OCI-M1 (cell line): ENCODE measurements around the gene TCF12.
A peak's percentile ranks its signal among the peaks of the same experiment; 100 is the strongest.

Experiments
- DNase-seq: peaks from one replicate; lab custom pipeline; 2025; lab: John Stamatoyannopoulos, UW

Gene TCF12

DNA sequence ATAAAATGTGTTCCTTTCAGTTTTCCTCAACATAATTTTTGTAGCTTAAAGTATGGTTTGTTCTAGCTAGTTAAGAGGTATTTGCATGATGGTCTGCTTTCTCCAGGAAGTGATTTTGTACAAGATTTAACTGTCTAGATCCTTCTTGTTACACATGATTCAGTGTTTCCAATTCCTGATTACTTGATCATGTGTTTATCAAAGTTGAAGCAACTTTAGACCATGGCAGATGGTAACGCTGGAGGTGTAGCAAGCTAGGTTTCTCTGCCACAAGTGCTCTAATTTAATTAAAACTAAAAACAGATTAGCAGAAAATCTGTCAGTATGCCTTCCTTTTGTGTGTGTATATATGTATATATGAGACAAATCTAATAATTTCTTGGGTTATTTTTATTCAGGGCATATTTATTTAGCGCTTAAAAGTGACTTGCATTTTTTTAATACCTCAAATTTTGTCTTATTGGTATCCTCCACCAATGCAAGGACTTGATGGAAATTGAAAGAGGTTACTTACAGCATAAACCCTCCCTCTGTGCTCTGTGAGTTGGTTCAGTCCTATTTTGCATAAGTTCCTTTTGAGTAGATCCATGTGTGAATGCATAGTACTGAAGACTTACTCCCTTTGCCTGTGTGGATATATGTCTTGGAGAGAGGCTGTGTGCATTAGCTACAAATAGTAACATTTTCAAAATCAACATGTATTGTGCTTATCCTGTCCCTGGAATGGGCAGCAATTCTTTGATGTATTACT lies 300.6 kb downstream of the TCF12 start:
- peak; percentile 96 for DNase-seq

DNA sequence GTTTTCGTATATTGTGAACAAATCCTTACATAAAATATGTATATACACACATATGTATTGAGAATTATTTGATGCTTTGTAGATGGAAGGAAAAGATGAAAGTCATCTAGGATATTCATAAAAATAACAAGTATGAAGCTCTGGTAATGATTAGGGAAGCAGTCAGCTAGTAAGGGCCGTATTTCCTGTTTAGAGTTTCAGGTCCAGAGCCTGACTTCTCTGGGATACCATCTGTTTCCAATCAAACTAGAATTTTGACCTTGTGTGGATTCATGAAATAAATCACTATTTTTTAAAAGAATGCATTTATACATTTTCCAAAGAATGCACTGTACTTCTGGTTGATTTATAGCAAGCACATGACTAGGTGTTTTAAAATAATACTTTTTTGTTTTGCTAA lies 301.8 kb downstream of the TCF12 start:
- peak; percentile 49 for DNase-seq

DNA sequence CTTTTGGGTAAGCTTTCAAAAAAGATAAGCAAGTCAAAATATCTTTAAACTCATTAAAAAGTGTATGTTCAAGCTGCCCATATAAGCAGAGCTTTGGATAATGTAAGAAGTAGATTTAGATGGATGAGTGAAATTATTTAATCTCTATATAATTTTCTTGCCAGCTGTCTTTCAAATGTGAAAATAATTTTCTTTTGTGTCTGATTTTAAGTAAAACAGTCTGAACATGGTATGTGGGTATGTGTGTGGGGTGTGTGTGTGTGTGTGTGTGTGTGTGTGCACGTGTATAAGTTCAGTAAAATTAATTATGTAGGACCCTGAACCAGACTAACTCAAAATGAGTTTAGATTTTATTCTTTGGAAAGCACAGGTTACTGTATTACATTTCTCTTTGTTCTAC lies 302.7 kb downstream of the TCF12 start:
- peak; percentile 37 for DNase-seq

DNA sequence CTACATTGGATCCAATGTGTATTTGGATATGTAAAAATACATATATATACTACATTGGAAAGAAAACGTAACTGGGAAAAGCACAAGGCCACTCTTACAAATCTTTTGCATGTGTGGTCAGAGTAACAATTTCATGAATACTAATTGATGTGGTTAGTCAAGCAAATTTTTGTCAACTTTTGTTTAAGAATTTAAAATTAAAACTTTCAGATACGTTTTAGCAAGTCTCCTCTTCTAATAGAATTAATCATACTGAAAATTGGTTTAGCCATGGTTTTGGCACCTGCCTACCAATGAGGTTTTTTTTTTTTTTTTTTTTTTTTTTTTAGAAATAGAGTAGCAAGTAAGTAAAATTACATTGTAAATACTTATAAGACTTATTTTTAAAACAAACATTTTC lies 304.9 kb downstream of the TCF12 start:
- DNase-seq: peak; percentile 48

DNA sequence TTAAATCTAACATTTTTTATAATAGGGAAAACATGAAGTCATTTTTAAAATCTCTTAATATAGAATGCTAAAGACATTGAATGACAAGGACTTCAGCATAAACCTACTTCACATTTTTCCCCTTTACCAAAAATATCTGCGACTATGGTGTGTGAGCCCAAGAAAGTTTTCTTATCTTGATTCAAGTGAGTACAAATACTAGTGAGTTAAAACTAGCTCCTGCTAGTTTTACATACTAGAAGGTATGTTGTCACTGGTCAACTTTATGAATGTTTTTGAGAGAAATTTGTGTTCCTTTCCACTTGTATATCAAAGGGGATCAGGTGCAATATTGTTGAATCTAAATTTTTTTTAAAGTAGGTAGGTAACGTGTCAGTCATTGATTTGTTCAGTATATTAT lies 305.4 kb downstream of the TCF12 start:
- peak; percentile 69 for DNase-seq

DNA sequence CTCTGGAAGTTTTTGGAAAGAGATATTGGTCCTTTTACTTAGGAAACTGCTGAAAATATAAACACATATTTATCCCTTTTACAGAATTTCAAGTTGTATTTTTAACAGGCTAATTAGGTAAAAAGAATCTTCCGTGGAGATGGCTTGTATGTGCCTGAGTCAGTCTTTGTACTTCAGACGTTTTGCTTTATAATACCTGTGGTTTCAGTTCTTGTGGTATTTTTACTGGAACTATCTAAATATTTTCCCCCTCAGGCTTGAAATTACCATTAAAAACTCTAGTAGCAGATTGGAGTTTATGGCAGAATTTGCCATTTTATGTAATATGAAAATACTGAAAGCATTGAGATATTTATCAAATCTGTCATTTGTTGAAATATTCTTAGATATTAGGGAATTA lies 306.2 kb downstream of the TCF12 start:
- peak; percentile 34 for DNase-seq

DNA sequence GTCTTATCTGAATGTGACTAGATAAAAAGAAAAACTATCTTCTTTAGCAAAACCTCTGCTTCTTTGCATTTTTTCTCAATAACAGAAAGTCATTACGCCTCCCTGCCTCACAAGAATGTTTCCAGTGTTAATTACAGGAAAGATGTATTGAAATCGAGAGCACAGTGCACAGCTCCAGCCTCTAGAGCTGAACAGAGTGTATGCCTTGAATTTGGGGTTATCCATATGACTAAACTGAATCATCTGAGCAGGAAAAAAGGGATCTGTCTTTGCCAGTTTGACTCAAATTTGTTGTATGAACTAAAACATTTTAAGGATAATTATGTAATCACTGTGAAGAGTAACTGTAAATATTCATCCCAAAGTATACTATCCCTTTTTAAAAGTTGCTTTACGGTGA lies 308.7 kb downstream of the TCF12 start:
- no peak for DNase-seq

DNA sequence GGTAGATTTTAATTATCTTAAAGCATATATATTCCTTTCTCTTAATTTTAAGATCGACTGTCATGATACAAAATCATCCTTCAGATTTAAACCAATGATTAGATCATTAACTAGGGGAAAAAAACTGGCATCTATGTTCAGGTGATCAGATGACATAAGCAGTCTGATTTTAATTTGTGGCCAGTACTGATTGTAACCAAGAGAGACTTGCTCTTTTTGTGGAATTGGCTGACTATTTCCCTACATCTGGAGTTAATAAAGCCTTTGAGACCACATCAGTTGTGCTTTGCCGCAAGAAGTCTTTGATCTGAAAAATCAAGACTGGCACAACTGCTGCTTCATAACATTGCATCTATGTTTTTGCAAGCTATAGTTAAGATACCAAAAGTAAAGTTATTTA lies 309.5 kb downstream of the TCF12 start:
- no peak for DNase-seq

DNA sequence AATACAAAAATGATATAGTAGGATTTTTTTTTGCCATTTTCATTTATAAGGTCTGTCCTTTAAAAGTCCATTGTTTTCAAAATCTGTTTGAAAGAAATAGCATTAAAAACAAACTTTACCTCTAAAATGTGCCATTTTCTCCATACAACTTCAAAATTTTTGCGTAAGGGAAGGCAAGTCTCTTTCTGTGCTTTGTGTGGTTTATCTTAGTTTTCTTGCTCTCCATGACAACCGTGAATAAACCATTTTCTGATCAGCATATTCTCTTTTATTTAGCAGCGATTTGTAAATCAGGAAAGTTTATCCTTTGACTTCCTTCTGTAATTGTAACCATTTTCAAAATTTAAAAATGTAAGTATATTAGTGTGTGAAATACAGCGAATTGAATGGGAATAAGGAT lies 310.0 kb downstream of the TCF12 start:
- no peak for DNase-seq

DNA sequence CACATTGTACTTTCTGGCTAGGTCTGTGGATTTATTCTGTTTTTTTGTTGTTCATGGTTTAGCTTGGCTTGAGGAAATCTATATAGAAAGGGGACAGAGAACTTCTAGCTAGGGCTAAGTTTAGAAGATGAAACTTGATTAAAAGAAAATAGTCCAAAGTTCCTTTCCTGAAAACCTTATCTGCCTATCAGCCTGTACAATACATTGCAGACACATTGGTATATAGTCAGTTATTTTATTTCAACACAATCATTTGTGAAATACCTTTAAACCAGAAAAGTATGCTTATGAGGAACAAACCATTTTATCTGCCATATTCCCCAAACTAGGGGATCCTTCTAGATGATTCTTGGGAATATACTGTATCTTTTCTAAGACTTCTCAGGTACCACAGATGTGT lies 310.6 kb downstream of the TCF12 start:
- peak; percentile 40 for DNase-seq

DNA sequence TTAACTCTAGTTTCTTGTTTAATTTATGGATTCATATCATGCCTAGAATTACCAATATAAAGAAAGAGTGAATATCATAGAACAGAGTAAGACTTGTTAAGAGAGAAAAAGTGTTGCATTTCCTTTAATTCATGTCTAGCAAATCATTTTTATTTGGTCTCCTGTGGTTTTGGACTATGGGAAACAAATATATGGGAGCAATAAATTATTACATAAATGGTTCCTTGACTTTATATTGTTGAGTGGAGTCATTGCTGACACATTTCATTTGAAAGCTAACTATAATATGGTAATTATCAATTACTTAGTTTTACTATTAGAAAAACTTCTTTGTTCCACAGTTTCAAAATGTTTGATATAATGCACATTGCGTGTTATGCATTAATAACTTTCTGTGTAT lies 313.1 kb downstream of the TCF12 start:
- DNase-seq: no peak

DNA sequence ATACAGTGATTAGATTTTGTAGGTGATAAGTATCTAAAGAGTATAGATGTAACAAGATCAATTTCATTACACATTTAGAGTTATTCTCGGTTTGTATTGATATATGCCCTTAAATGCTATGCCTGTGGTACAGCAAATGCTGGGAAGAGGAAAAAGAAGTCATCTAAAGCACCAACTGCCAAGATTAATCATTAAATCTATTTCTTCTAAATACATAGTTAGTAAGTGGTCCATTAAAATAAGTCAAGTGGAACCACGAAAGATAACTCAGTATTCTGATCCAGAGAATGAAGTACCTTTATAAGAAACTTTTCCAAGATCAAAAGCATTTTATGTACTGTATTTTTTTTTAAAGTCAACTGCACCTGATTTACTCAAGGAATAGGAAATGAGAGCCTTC lies 315.7 kb downstream of the TCF12 start:
- no peak for DNase-seq

DNA sequence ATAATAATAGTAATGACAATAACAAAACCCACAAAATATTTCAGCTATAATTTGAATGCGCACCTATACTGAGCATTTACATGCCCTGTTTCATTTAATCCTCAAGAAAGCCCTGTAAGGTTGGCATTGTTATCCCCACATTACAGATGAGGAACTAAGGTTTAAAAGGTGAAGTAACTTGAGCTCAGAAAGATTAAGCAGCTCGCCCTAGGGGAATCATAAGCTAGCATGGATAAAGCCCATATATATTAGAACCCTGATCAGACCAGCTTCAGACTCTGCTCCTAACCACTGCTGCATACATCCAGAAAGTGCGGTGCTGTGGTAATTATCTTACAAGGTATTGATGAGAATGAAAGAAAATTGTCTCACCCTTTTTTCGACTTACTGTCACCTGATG lies 316.7 kb downstream of the TCF12 start:
- DNase-seq: no peak

DNA sequence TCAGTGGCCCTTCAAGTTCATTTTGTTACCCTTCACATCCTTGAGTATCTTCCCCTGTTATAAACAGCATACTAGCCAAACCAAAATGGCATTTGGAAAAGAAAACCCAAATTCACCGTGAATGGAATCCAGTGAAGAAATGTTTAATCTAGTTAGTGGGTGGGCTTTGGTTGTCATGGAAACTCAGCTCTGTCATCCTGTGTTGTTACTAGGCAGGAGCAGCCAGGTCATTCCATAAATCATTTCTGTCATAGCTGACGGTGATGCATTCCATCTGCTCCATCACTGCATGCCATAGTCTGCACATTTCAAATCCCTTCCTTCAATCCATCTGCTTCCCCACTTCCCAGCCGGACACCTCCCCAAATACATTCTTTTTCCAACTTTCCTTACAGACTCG lies 317.4 kb downstream of the TCF12 start:
- no peak for DNase-seq

DNA sequence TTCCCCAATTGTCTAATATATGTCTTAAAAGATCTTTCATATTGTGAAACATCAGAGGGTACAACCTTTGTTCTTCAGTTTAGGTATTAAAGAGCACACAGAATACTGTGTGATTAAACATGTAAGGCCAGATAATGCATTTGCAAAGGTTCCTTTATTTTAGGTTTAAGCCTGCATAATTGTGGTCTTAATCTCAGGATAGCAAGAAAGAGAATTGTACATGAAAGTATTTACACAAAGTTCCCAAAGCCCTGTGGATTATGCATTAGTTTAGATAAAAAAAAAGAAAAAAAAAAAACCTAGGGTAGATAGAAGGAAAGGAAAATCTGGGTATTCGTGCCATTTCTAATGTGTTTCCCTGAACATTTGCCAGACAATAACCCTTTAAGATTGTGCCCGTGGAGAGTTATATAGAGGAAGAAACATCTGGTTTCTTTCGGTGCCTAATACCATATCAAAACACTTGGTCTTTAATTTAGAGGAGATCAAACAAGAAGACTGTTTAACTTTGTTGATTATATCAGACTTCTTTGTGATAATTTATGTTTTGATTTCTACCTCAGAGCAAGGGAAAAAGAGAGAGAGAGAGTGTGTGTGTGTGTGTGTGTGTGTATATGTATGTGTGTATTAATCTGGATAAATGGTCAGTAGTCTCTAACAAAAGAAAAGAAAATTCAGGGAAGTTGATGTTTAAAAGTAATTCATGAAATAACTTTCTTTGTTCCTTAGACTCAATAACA lies 318.3 kb downstream of the TCF12 start:
- DNase-seq: no peak

DNA sequence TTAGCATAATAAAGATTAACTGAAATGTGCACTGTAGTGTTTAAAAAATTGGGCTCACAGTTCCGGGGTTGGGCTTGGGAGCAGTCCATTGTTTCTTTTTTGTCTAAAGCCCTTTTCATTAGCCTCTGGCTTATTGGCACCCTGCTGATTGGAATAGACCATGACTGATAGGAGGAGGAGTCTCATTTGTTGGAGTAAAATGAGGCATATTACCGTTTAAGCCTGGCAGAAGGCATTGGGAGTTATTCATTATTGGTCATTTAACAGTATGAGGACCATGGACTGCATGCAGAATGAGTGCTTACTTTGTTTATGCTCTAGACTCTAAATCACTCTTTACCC lies 318.8 kb downstream of the TCF12 start:
- no peak for DNase-seq

DNA sequence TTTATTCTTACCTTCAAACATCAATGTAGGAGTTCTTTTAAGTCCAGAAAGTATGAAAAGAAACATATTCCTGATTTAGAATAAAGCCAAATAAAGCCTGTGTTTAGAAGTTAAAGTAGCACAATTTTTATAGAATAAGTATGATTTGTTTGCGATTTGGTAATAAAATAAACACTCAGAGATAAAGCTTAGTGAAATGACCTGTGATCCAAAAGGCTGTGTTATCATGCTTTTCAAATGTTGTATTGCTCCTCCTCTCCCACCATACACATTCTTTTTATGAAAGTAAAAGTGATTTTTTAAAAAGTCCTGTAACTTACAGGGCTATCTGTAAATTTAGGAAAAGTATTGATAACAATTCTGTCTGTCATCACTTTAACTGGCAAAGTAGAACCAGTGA lies 319.2 kb downstream of the TCF12 start:
- no peak for DNase-seq

DNA sequence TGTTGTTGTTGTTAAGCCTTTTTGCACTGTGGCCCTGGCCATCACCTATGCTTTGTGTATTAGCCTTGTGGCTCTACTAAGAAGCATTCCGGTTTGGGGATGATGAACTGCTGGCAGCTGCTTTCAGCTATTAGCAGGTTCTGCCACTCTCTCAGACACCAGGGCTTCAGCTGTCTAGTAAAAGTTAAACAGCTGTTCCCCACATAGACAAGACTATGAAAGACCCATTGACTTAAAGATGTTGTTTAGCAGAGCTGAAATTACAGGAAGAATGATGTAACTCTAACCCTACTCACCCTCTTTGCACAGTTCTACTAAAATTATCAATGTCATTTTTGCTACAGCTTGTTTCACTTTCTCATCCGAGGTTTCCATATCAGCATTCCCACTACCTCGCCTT lies 326.7 kb downstream of the TCF12 start:
- peak; percentile 75 for DNase-seq

DNA sequence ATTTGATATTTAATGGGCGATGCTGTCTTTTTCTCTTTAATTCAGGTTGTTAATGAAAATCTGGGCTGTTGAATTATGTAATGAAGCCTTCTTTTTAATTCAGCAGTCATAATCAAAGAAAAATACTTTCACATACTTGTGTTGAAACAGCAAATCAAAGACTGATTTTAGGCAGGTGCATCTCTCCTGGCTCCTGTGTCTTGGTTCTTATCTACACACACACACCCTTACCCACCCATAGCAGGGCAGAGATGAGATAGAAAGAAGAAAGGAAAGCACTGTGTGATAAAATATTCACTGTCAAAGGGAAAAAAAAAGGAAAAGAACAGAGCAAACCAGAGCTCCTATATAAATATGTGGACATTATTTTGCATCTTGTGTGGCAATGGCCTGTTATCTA lies 327.3 kb downstream of the TCF12 start:
- DNase-seq: peak; percentile 32

DNA sequence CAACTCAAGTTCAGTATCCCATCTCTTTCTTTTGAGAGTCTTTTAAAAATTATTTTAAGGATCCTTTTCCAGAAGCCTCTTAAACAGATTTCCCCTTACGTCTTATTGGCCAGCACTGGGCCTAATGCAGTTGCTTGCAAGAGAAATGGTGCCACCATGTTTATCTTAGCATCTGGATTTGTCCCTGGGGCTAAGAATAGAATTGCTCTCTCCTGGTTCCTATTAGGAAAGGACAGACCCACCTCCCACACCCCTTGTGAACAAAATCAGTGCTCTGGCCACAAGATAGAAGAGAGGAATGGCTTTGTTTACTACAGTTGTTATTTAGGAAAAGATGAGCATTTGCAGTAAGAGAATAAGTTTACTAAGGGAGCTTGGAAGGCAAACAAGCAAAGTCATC lies 329.6 kb downstream of the TCF12 start:
- DNase-seq: no peak

DNA sequence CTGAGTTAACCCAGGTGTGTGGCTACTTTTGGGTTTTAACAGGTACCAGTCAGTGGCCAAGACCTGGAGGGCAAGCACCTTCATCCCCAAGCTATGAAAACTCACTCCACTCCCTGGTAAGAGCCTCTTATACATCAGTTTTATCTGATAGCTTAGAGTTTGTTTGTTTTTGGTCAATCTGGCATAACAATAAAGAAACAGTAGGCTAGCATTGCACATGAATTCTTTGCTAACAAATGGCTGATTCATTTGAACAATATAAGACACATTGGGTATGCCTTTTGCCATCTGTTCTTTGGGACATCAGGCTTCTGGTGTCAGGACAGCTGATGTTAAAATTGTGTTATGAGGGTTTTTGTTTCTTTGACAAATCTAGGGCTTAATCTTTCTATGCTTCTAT lies 332.9 kb downstream of the TCF12 start:
- DNase-seq: no peak

DNA sequence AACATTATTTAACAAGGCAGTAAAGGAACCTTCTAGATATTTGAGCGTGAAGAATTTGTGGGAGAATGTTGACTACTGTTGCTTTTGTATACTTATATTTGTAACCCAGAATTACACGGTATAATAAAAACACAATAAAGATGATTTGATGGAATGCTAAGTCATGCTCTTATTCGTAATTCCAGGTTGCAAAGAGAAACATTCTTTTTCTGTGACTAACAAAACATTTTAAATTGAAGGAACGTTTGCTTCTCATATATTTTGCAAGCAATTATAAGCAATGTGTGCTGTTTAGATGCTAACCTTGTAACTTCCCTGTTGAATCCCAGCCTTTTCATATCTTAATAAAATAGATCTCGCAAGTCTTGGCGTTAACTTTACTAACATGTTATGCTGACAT lies 333.5 kb downstream of the TCF12 start:
- DNase-seq: no peak

DNA sequence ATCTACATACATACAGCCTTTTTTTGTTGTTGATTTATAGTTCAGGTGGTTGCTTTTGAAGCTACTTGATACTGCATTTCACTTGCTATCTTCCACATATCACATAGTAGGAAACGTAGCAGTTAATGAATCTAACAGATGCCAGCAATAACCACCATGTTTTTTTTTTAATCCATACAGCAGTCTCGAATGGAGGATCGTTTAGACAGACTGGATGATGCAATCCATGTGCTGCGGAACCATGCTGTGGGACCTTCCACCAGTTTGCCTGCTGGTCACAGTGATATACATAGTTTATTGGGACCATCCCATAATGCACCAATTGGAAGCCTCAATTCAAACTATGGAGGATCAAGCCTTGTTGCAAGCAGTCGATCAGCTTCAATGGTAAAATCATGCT lies 334.6 kb downstream of the TCF12 start:
- DNase-seq: no peak

DNA sequence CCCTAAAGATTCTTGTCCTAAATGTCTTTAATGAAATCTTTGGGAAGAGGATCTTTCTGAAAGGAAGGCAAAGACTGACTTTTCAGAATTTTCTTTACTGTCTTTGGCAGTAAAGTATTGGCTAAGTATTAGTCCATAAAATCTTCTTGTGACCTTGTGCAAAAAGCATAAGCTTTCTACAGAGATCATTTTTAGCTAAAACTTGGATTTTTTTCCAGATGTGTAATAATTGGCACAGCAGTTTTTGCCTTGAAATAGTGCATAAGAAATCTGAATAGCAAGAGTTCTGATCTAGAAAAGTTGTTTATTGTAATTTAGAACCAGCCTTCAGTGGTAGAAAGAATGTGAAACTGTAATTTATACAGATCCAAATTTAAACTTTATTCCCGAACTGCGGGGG lies 335.1 kb downstream of the TCF12 start:
- DNase-seq: no peak
